Suppressor macrophage (primary cell): ENCODE data around the gene OSBP.
"Not testable (repeated sequence)": the region's sequence is repeated elsewhere in the genome, so short reads cannot be mapped to it uniquely, and the experiment has no call there.

Experiments
- DNase-seq, 4 experiments: peaks; one replicate each; pipeline ENCODE4 v3.0.0-alpha.2; 2020 to 2022

Gene OSBP

DNA sequence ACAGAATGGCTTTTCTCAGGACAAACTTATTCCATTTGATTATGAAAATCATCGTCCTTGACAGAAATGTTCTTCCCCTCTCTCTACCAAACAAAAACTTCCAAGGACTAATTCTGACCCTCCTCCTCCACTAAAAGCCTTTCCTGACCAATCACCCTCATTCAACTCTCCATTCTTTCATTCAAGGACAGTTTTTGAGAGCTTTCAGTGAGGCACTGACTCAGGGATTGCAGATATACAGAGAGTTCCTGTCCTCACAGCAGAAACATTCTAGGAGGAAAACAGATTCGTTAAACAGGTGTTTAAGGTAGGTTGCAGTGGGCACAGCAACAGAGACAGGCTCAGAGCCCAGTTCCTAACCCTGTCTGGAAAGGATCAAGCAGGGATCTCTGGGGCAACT, 62.7 kb downstream of the OSBP start:
- no peak for DNase-seq

DNA sequence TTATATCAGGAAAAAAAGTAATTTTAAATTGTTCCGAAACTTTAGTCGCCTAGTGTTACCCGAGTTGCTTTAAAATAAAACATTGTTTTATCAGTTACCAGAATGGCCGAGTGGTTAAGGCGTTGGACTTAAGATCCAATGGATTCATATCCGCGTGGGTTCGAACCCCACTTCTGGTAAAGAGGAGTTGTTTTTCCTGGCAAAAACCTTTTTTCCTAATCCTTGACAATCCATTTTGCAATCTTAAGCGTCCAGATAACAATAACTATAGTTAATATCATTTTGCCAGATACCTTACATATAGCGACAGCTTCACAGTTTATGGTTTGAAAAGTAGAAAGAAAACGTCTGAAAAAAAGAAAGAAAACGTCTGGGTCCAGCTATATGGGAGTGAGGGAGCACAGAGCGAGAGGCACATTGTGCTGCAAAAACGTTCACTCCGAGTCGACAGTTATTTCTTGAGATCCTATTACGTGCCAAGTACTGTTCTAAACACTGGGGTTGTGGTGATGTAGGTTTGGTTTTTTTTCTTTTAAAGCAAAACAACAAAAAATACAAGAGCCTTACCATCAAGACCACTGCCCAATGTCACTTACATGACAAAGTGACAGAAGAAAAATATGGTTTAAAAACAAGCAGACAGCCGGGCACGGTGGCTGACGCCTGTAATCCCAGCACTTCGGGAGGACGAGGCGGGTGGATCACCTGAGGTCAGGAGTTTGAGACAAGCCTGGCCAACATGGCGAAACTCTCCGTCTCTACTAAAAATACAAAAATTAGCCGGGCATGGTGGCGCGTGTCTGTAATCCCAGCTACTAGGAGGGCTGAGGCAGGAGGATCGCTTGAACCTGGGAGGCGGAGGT, 63.7 kb downstream of the OSBP start:
- DNase-seq, result peak; percentile 51 to 65 (median 54)

DNA sequence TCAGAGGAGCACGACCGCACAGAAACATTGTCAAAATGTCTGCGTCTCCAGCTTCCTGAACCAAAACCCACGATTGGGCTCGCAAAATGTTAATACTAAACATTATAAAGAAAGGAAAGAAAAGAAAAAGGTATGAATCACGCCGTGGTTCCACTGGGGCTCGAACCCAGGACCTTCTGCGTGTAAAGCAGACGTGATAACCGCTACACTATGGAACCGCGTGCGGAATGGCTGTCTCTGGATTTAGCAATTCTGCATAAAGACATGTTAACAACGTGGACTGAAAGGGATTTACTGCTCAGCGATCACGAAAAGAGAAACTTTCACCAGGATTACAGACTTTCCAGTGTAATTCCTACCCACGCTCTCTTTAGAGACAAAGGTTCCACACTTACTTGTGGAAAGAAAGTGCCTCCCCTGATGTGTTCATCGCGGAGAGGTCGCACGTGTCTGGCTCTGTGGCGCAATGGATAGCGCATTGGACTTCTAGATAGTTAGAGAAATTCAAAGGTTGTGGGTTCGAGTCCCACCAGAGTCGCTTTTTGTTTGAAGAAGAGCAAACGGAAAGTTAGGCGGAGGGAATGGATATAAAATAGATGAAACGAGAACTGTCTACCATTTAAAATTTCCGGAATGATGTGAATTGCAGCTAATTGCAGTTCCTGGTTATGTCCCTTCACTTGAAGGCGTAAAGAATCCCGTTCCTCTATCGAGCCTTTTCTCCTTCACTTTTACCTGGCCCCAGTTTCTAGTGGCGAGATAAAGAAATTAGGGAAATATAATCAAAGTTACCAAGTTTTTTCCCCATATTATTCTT, 64.5 kb downstream of the OSBP start:
- DNase-seq, result peak; percentile 89 to 91 (median 91)

DNA sequence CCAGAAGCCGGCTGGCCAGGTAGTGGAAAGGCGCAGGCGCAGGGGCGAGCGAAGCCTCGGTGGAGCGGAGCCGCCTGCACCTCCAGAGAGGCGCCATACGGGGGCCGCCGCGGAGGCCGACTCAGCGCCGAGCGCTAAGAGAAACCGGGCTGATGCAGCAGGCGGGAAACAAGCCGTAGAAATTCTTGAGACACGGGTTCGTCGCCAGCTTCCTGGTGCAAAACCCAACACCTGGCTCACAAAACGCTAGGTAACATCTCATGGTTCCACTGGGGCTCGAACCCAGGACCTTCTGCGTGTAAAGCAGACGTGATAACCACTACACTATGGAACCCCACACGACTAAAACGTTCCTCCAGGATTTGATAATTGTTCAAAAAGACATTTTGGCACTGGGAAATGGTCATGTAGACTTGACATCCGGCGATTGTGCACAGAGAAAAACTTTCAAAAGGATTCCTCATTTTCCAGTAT, 65.2 kb downstream of the OSBP start:
- peak; percentile 78 to 87 (median 81) for DNase-seq

DNA sequence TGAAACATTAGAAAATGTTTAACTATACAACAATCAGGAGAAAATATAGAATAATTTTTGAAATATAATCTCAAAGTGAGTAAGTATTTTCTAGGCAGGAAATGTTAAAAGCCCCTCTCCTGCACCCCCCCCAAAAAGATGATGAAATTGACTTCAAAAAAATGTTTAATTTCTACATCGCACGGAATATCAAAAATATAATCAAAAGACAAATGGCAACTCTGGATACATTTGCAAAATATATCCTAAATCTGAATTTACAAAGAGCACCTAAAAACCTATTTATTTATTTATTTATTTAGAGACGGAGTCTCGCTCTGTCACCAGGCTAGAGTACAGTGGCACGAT, 67.3 kb downstream of the OSBP start:
- no peak for DNase-seq

DNA sequence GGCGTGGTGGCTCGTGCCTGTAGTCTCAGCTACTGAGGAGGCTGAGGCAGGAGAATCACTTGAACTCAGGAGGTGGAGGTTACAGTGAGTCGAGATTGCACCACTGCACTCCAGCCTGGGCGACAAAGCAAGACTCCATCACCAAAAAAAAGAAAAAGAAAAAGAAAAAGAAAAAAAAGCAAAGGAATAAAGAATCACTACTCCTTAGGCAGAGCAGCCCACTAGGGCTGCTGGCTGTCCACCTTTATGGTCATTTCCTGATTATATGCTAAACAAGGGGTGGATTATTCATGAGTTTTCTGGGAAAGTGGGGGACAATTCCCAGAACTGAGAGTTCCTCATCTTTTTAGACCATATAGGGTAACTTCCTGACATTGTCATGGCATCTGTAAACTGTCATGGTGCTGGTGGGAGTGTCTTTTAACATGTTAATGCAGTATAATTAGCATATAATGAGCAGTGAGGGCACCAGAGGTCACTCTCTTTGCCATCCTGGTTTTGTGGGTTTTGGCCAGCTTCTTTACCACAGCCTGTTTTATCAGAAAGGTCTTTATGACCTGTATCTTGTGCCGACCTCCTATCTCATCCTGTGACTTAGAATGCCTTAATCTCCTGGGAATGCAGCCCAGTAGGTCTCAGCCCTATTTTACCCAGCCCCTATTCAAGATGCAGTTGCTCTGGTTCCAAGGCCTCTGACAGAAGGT, 67.8 kb downstream of the OSBP start:
- not testable (repeated sequence) for DNase-seq

DNA sequence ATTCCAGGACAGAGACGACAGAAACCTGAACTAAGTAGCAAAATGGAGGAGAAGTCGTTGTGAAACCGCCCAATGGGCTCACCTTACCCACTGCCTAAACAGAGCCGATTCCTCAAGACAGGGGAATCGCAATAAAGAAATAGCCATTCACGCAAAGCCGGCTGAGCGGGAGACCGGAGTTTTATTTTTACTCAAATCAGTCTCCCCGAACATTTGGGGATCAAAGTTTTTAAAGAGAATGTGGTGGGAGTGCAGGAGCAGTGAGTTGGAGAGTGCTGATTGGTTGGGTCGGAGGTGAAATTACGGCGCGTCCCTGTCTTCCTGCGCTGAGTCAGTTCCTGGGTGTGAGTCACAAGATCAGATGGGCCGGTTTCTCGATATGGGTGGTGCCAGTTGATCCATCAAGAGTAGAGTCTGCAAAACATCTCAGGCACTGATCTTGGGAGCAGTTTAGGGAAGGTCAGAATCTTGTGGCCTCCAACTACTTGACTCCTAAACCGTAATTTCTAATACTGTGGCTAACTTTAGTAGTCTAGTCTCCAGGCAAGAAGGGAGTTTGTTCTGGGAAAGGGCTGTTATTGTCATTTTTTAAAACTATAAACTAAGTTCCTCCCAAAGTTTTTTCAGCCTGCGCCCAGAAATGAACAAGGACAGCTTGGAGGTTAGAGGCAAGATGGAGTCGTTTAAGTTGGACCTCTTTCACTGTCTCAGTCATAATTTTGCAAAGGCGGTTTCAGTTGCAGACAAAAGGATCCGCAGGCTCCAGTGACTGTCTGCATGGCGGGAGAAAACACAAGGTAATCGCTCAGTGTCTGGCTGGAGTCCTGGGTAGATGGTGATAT, 70.2 kb downstream of the OSBP start:
- DNase-seq, result no peak

DNA sequence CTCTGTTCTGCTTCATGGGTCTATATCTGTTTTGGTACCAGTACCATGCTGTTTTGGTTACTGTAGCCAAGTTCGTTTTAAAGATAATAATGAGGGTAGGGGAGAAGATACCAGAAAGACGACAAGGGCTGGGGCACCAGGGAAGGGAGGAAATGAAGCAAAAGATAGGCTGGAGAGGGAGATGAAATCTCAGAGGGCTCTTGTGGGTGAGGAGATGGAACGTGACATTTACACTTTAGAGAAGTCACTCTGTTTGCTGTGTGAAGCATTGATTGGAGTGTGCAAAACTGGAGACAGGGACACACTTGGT, 70.8 kb downstream of the OSBP start:
- DNase-seq, result no peak

DNA sequence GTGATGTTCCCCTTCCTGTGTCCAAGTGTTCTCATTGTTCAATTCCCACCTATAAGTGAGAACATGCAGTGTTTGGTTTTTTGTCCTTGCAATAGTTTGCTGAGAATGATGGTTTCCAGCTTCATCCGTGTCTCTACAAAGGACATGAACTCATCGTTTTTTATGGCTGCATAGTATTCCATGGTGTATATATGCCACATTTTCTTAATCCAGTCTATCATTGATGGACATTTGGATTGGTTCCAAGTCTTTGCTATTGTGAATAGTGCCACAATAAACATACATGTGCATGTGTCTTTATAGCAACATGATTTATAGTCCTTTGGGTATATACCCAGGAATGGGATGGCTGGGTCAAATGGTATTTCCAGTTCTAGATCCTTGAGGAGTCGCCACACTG, 71.9 kb downstream of the OSBP start:
- not testable (repeated sequence) for DNase-seq

DNA sequence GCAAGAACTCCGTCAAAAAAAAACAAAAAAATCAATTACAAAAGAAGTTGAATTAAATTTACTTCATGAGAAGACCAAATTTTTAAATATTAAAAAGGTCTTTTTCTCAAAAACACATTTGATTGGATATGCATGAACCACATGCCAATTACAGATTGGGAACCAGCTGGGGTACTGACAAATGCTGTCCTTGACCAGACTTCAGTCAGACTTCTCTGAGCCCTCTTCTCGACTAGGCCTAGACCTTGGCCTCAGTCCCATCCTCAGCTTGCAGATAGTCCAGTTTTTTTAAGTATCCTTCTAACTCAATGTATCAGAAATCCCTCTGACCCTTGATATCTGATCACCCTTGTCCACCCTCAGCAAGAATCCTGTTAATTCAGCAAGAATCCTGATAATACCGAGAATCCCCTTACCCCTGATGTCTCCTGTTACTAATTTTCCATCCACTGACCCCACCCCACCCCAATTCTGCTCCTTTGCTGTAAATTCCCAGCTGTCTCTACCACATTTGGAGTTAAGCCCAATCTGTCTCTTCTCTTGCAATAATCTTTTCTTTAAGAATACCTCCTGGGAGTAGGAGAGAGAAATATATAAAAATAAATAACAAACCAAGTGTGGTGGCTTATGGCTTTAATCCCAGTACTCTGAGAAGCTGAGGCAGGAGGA, 73.3 kb downstream of the OSBP start:
- DNase-seq, result no peak

DNA sequence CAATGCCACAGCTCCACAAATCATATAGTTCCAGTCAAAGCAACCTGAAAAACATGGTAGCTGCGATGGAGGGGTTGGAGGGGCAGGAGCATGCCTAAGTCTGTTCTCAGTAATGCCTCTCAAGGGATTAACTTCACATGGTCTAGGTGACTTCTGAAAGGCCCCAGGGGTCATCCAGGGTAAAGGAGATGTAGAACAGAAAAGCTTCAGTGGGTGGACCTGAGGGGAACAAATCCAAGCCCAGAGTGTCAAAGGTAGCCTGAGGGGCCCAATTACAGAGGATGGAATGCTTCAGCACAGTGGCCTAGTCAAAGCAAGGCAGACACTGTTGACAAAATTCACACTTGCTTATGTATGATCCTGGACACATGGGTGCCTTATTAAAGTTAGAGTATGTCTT, 80.9 kb downstream of the OSBP start:
- DNase-seq, result no peak

DNA sequence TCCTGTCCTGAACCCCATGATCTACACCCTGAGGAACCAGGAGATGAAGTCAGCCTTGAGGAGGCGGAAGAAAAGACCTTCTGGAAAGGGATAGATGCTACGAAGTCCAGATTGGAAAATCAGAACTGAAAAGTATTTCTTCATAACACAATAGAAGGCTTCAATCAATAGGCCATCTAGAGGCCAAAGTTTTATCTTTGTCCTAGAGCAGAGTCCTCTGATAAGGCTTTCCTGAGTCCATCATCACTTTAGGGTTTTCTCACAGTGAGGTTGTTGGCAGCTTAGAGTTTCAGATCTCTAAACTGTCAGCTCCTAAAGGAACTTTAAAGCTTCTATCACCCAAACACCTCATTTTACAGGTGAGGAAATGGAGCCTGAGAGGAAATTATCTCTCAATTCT, 83.0 kb downstream of the OSBP start:
- DNase-seq, result no peak

DNA sequence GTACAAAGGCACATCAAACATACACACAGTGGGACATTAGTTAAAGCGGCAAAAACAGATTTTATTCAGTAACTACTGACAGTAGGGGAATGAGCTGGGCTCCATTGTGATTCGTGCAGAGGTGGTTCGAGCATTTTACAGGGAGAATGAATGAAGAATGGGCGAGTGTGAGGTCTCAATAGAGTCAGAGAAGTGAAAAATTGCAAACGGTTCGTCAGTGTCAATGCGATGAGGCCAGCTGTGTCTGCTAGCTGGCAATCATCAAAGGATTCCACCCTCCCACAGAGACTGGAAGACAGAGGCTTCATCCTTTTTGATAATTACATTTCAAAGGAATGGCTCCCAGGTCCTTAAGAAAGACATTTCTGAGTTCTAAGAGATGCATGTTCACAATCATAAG, 86.9 kb downstream of the OSBP start:
- no peak for DNase-seq
